COLO829 (cell line): ENCODE data around the gene NCCRP1.
"Not testable (repeated sequence)": the region's sequence is repeated elsewhere in the genome, so short reads cannot be mapped to it uniquely, and the experiment has no call there.

ENCODE experiments used
- DNase-seq: peaks from one replicate; pipeline ENCODE4 v3.0.0; 2012; ENCODE audit warnings: low spot score

The NCCRP1 gene

DNA sequence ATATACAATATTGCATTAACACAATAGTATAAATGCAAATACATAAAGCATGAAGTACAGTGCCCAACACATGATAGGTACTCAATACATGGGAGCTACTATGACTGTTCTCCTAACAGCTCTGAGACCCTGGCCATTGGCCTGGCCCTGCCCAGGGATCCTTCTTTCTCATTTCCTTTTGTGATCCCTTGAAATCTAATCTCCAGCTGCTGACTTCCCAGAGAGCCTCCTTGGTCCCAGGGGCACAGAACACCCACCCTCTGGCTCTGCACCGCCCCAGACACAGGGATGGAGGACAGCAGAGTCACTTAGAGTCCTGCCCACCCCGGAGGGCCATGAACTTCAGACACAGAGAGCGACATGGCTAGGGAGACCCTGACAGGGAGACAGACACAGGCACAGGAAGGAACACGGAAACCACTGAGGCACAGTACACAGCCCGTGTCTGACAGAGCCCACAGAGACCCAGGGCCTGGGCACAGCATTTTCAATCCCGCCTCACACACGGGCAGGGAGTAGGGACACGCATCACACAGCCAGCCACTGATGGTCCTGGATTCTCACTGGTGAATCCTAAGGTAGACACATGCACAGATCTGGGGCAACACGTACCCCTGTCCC, 11.5 kb downstream of the NCCRP1 start:
- no peak for DNase-seq

DNA sequence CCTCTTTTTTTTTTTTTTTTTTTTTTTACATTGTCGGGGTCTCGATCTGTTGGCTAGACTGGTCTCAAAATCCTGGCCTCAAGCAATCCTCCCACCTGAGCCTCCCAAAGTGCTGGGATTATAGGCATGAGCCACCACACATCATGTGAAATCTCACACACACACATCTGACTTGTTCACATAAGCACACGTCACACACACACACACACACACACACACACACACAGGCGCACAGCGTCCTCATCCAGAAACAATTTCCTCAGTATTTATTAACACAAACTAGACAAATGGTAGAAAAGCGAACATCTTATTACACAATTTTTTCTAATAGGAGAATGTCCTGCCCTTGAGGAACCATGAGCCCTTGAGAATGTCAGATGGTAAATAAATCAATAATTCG, 12.4 kb downstream of the NCCRP1 start:
- no peak for DNase-seq

DNA sequence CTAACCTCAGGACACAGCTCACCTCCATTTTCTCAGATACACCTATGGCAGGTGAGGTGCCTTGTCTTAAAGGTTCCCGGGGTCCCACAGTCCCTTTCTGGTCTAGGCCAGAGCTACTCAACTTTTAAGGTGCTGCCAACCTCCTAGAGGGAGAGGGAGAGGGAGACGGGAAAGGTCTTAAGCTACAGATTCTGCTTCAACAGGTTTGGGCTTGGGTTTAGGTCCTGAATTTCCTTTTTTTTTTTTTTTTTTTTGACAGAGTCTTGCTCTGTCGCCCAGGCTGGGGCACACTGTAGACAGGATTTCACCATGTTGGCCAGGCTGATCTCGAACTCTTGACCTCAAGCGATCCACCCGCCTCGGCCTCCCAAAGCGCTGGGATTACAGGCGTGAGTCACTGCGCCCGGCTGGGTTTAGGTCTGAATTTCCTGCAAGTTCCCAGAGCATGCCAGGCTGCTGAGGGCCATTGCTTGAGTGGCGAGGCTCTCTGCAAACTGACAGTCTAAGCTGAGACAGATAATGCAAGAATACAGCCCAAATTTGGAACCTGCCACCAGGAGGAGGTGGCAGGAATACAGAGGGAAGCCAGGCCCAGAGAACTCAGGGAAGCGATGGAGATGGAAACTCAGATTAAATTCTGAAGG, 15.1 kb downstream of the NCCRP1 start:
- no peak for DNase-seq

DNA sequence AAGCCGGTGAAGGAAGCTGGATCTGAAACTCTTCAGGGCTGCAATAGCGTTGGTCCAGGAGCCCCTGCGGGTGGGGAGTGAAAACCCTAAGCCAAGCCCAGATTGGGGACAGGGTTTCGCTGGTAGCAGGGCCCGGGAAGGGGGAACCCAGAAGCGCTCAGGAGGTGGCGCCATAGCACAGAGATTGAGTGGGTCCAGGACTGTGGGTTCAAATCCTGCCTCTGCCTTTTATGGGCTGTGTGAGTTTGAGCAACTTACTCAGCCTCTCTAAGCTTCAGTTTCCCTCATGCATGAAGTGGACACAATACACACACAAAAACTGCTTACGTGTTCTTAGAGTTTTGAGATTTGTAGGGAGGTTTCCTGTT, 15.6 kb downstream of the NCCRP1 start:
- DNase-seq: no peak

DNA sequence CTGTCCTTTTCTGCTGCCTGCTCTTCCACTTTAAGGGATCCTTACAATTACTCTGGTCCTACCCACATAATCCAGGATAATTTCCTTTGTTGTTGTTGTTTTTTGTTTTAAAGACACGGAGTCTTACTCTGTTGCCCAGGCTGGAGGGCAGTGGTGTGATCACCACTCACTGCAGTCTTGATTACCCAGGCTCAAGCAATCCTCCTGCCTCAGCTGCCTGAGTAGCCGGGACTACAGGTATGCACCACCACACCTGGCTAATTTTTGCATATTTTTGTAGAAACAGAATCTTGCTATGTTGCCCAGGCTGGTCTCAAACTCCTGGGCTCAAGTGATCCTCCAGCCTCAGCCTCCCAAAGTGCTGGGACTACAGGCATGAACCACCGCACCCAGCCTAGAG, 18.6 kb downstream of the NCCRP1 start:
- not testable (repeated sequence) for DNase-seq

DNA sequence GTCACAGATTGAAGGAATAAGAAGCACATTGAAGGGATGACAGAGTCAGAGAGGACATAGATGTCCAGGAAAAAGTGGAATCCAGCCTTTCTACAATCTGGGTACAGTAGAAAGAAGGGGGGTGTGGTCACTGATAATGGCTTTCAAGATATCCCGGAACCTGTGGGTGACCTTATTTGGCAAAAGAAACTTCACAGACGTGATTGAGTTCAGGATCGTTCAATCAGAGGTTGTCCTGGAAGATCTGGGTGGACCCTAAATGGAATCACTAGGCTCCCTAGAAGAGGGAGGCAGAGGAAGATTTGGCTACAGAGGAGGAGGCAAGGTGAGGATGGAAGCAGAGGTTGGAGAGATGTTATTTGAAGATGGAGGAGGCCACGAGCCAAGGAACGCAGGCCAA, 20.3 kb downstream of the NCCRP1 start:
- no peak for DNase-seq

DNA sequence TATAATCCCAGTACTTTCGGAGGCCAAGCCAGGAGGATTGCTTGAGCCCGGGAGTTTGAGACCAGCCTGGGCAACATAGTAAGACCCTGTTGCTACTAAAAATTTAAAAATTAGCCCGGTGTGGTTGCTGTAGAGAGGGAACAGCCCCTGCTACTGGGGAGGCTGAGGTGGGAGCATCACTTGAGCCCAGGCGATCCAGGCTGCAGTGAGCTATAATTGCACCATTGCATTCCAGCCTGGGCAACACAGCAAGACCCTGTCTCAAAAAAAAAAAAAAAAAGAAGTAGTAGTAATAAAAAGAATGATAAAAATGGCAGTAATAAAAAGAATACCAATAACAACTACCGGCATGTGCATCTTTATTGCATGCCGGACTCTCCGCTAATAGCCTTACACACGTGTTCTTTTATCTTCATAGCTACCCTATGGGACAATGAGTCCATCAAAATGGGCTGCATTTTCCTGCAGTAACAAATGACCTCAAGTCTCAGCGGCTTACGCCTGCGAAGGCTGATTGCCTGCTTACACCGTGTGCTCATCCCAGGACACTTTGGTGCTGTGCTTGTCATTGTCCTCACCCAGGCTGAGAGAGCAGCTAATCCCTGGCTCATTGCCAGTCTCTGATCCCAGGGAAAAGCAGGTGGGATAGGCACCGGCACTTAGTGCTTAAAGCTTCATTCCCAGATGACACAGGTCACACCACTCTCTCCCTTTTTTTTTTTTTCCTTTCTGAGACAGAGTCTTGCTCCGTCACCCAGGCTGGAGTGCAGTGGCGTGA, 21.7 kb downstream of the NCCRP1 start:
- DNase-seq: no peak

DNA sequence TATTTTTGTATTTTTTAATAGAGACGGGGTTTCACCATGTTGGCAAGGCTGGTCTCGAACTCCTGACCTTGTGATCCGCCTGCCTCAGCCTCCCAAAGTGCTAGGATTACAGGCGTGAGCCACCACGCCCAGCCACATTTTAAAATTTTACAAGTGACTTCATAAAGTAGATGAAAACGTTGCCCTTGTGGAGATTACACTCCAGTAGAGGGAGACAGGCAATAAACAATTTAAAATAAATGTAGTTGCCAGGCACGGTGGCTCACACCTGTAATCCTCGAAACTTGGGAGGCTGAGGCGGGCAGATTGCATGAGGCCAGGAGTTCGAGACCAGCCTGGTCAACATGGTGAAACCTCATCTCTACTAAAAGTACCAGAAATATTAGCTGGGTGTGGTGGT, 22.3 kb downstream of the NCCRP1 start:
- DNase-seq: not testable (repeated sequence)

DNA sequence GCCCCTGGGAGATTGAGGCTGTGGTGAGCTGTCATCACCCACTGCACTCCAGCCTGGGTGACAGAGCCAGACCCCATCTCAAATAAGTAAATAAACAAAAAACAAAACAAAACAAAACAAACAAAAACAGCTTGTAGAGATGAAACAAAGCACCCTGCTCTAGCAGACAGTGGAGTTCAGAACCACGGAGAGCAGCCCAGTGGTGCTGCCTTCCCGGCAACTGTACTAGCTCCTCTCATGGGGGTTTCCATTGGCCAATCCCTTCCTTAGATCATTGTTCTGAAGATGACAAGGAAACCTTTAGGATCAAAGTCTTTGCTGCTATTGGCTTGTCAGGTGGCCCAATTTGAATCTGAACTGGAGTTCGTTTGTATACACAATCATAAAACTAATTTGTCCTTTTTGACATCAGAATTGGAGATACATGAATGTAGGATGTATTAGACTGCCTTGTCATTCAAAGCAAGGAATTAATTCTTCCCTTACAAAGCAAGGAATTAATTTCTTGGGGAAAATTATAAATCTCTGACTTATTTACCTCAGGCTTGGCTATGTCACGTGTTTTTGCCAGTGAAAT, 27.0 kb downstream of the NCCRP1 start:
- peak; percentile 48 for DNase-seq

DNA sequence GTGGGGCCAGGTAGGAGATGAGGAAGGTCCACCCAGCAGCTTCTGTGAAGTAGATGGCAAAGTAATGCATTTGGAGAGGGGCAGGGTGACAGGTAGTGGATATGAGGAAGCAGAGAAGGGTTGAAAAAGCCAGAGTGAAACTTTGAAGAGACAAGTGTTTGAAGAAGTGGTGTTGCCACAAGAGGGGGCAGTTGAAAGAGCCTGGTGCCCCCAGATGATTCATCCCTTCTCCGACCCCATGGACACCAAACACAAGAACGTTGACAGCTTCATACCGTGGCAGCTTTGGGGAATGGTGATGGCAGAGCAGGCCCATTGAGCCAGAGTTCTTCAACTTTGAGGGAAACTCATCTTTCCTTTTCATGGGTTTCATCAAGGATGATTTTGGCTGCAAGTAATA, 28.1 kb downstream of the NCCRP1 start:
- no peak for DNase-seq

DNA sequence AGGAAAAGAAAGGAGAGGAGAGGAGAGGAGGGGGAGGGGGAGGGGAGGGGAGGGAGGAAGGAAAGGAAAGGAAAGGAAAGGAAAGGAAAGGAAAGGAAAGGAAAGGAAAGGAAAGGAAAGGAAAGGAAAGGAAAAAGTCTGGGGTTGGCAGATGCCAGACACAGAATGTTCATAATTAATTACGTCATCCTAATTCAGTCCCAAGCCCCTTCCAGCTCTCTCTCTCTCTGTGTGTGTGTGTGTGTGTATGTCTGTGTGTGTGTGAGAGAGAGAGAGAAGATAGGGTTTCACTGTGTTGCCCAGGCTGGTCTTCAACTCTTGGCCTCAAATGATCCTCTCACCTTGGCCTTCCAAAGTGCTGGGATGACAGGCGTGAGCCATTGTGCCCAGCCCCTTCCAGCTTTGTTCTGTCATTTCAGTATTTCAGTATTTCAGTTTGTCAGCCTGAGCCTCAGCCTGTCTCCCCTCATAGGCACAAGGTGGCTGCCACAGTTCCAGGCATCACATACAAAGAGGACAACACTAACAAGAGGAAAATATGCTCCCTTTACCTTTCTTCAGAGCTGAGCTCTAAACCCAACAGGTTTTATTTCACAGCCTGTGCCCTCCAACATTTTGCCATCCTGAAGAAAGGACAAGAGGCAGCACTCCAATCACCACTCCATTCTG, 33.5 kb downstream of the NCCRP1 start:
- no peak for DNase-seq

DNA sequence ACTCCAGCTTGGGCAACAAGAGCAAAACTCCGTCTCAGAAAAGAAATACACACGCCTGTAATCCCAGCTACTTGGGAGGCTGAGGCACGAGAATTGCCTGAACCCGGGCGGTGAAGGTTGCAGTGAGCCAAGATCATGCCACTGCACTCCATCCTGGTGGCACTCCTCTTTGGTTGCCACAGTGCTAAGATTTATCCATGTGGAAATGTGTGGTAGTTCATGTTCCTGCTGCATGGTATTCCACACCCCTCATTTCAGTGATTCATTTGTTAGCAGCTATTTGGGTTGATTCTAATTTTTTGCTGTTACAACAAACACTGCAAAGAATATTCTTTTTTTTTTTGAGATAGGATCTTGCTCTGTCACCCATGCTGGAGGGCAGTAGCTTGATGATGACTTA, 35.9 kb downstream of the NCCRP1 start:
- DNase-seq: no peak

DNA sequence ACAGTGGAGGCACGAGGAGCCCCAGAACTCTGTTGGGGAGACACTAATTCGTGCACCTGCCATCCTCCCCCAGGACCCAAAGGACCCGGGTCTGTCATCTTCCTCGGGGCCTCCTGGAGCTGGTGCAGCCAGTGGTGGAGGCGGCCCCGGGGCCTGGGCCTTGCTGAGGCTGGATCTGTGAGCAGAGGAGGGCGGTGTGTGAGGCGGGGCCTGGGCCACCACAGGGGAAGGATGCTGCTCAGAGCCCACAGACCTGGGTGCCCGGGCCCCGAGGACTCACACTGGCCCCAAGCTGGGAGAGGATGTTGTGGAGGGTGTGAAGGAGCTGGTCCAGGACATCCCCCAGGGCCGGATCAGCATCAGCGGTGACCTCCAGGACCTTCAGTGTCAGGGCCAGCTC, 39.8 kb downstream of the NCCRP1 start:
- DNase-seq: no peak

DNA sequence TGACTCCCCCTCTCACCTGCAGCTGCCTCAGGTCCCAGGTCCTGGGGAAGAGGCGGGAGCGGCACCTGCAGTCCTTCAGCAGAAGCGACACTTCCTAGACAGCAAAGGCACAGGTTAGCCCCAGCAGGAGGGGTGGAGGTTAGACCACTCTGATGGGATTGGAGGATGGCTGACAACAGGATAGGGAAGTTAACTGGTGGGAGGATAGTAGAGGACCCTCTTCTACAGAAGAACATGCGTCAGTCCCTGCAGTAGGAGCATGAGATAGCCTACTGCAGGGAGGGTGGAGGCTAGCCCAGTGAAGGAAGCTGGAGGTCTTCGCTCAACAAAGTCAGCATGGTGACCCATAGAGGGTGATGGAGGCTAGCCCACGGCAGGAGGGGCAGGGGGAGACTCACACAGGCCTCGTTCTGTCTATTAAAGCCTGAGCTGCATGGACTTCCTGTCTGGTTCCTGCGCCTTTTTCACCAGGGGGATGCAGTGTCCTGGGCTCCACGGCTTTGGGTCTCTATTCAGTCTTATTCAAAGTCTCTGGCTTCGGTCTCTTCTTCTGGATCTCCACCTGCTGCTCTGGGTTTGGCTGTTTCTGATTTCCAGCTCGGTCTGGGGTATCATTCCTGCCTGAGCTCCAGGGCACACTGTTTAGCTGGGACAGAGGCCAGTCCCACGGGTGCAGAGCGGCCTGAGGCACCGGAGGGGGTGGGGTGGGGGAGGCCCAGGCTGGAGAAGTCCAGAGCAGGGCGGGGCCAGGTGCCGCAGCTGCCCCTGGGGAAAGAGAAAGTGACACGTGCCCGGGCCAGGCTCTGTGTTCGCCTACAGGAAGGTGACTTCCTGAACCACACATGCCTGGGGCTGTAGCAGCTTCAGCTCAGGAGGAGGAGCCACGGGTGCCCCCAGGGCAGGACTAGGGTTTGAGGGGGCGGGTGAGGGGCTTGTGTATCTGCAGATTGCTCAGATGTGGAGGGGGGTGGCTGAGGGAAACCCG, 40.7 kb downstream of the NCCRP1 start:
- DNase-seq: no peak

DNA sequence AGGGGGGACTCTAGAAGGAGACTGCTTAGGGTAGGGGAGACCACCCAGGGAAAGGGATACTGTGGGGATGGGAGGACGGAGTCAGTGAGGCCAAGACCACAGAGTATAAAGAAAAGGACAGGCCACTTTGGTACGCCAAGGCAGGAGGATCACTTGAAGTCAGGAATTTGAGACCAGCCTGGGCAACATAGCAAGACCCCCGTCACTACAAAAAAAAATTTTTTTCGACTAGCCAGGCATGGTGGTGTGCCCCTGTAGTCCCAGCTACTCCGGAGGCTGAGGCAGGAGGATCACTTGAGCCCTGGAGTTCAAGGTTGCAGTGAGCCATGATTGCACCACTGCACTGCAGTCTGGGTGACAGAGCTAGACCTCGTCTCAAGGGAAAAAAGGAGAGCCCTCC, 41.4 kb downstream of the NCCRP1 start:
- no peak for DNase-seq

DNA sequence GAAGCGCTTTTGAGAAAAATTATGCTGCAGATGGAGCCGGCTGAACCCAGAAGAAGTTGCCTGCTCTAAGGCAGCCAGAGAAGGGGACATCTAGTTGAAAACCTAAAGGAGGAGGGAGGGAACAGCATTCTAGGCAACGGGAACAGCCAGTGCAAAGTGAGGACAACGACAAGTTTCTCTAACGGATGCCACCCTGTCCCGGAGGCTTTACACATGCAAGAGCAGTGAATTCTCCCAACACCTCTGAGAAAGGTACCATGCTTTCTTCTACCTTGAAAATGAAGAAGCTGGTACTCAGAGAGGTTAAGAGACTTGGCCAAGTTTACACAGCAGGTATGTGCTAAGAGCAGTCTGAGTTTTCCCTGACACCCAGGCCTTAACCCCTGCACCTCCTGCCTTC, 42.2 kb downstream of the NCCRP1 start:
- no peak for DNase-seq

DNA sequence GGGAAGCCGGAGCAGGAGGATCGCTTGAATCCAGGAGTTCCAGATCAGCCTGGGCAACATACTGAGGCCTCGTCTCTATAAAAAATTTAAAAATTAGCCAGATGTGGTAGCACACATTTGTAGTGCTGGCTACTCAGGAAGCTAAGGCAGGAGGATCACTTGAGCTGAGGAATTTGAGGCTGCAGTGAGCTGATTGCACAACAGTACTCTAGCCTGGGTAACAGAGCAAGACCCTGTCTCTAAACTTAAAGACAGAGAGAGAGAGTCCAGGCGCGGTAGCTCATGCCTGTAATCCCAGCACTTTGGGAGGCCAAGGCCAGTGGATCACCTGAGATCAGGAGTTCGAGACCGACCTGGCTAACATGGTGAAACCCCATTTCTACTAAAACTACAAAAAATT, 43.7 kb downstream of the NCCRP1 start:
- no peak for DNase-seq

DNA sequence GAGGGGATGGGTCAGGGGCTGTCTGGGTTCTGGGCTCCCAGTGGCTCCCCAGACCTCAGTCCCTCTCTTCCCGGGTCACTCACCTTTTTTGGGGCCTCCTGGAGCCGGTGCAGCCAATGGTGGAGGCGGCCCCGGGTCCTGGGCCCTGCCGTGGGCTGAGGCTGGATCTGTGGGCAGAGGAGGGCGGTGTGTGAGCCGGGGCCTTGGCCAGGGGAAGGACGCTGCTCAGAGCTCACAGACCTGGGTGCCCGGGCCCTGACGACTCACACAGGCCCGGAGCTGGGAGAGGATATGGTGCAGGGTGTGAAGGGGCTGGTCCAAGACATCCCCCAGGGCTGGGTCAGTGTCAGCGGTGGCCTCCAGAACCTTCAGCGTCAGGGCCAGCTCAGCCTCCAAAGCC, 47.0 kb downstream of the NCCRP1 start:
- DNase-seq: not testable (repeated sequence)

DNA sequence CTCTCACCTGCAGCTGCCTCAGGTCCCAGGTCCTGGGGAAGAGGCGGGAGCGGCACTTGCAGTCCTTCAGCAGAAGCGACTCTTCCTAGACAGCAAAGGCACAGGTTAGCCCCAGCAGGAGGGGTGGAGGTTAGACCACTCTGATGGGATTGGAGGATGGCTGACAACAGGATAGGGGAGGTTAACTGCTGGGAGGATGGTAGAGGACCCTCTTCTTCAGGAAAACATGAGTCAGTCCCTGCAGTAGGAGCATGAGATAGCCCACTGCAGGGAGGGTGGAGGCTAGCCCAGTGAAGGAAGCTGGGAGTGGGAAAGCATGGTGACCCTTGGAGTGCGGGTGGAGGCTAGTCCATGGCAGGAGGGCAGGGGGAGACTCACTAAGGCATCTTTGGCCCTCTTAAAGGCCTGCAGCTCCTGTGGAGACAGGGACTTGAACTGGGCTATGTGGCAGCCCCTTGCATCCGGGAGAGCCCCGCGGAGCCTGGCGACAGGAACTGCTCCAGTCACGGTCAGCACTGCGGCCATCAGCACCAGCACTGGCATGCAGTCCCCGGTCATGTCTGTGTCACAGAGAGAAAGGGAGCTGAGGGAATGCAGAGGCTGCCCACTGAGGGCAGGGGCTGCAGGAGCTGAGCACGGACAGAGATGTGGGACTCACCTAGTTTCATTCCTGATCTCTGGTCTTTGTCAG, 47.8 kb downstream of the NCCRP1 start, which contains the start of gene IFNL3:
IFNL3 (minus strand) TSS at position 597 of the 691 bp plus-strand sequence; CDS start at position 558, 39 bp downstream.
- not testable (repeated sequence) for DNase-seq

DNA sequence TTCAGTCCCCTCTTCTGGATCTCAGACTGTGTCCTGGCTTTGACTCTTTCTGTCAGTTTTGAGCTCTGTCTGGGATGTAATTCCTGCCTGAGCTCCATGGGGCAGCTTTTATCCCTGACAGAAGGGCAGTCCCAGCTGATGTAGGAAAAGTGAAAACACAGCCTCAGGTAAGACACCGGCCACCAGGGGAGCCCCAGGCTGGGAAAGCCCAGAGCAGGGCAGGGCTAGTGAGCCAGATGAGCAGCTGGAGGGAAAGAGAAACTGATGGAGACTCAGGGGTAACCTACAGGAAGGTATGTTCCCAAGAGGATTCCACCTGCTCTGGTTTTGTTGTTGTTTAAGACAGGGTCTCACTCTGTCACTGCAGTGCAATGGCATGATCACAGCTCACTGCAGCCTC, 48.4 kb downstream of the NCCRP1 start:
- DNase-seq: not testable (repeated sequence)
